Left lobe of liver (tissue), 2 donors: ENCODE measurements around the gene CCL21. TPM values are rescaled to one million over a fixed set of nuclear protein-coding genes. Genes with fewer than 3 reads are reported as not detected.

ENCODE experiments used
- ATAC-seq: fragments of 200-7000 bp; cut with Tn5 transposase; one replicate; pipeline ENCODE4 v1.9.1; 2020; ENCODE audit warnings: mild to moderate bottlenecking, moderate library complexity
- DNase-seq: peaks from one replicate; pipeline ENCODE4 v3.0.0-alpha.2; 2020; ENCODE audit warnings: low spot score
- total RNA-seq: library from RNA; stranded (reverse); gene quantifications from one replicate; pipeline ENCODE4 v1.2.1, GENCODE V29; 2021
- donor health status: DM: no; HTN: no; CAD: no; lungs with moderate emphysema.
- donor health status: DM: no; HTN: yes; CAD: no.

The CCL21 gene
- total RNA-seq, 1 donor from 2014 or later: 1.7 TPM

GRCh38 chr9:34675048-34675714, 34.8 kb downstream of the CCL21 start:
- DNase-seq: peak; percentile 84
- peak; percentile 98 for ATAC-seq

GRCh38 chr9:34674440-34674839, 35.5 kb downstream of the CCL21 start:
- DNase-seq (no peak), ATAC-seq (peak; percentile 24)

- ATAC-seq (no peak), DNase-seq (no peak)
Observed at GRCh38 chr9:34671307-34671706, 38.6 kb downstream of the CCL21 start.

- no peak for DNase-seq
- ATAC-seq: no peak
Observed at GRCh38 chr9:34669809-34670562, 40.0 kb downstream of the CCL21 start.

GRCh38 chr9:34665381-34666250, 44.3 kb downstream of the CCL21 start:
- peak; percentile 84 for ATAC-seq
- peak; percentile 97 for DNase-seq

GRCh38 chr9:34665067-34665380, 44.9 kb downstream of the CCL21 start:
- no peak for ATAC-seq
- no peak for DNase-seq

GRCh38 chr9:34664281-34665066, 45.5 kb downstream of the CCL21 start:
- ATAC-seq: peak; percentile 58

GRCh38 chr9:34663303-34663605, 46.7 kb downstream of the CCL21 start:
- DNase-seq (no peak), ATAC-seq (no peak)

More at GRCh38 chr9:34664281-34665066, 45.5 kb downstream of the CCL21 start:
- DNase-seq: peak; percentile 83

GRCh38 chr9:34662526-34663302, 47.2 kb downstream of the CCL21 start, which contains the start of gene CCL27:
TSS of gene CCL27 (minus strand) at chr9:34662657. CDS start at chr9:34662633, 24 bp downstream.
- ATAC-seq: no peak
- DNase-seq: no peak

- no peak for ATAC-seq
- DNase-seq: no peak
Observed at GRCh38 chr9:34659592-34660253, 50.2 kb downstream of the CCL21 start.

Other genes with a start within 250 kb of the CCL21 start
- gene ENHO, start 187.1 kb downstream of the CCL21 start, total RNA-seq: 3.9 TPM
- 13.0 TPM for gene CNTFR, start 120.4 kb downstream of the CCL21 start, total RNA-seq
- 25.5 TPM for gene RPP25L, start 98.0 kb downstream of the CCL21 start, total RNA-seq
- 31.4 TPM for gene DCTN3, start 89.6 kb downstream of the CCL21 start, total RNA-seq
- 8.8 TPM for gene ARID3C, start 81.1 kb downstream of the CCL21 start, total RNA-seq
- 139 TPM for gene SIGMAR1, start 72.3 kb downstream of the CCL21 start, total RNA-seq
- 123 TPM for gene GALT, start 63.5 kb downstream of the CCL21 start, total RNA-seq
- gene IL11RA, start 58.0 kb downstream of the CCL21 start, total RNA-seq: 26.5 TPM
- not detected for gene CCL27, start 47.5 kb downstream of the CCL21 start, total RNA-seq
- 0.63 TPM for gene CCL19, start 18.9 kb downstream of the CCL21 start, total RNA-seq
- not detected for gene PHF24, start 248.1 kb upstream of the CCL21 start, total RNA-seq